DMS79 (cell line): Measurements from ENCODE around the gene DNAJC11.
A peak's percentile ranks its signal among the peaks of the same experiment; 100 is the strongest.

Experiments
- DNase-seq: peaks from one replicate; lab custom pipeline; 2025; lab: John Stamatoyannopoulos, UW

The DNAJC11 gene

DNA sequence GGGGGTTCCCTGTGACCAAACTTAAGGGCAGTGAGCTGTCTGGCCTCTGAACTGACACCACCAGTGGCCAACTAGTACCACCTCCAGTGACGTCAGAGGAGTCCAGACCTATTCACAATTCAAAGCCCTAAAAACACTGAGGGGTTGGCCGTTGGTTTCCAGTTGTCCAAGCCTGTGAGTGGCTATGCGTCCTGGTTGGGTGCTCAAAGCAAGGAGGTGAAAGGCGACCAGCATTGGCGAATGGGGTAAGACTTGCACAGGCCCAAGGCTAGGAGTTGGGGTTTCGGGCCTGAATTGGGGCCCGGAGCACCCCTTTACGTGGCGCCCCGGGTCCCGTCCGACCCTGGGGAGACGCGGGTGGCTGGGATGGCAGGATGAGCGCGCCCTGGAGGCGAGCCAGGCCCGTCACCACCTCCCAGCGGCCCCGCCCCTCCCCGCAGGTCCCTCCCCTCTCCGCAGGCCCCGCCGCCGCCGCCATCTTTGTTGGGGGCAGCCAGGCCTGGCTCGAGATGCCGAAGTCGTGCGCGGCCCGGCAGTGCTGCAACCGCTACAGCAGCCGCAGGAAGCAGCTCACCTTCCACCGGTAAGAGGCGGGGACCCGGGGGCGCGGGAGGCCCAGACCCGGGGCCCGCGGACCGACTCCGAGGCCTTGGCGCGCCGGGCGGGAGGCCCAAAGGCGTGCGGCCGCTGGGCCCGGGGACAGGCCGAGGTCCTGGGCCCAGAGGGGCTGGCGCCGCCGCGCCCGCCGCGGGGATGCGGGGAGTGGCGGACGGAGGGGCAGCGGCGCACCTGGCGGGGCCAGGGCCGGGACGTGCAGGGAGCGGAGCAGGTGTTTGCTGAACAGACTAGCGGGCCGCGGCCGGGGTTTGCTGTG, 76.7 kb downstream of the DNAJC11 start, which contains the start of gene THAP3:
Gene THAP3 (plus strand): TSS at position 159 of the 874 bp plus-strand sequence. CDS start 351 bp downstream, at position 510.
- DNase-seq = peak; percentile 44

- no peak for DNase-seq
Measured at GRCh38 chr1:6623269-6623965, 78.2 kb downstream of the DNAJC11 start.

DNA sequence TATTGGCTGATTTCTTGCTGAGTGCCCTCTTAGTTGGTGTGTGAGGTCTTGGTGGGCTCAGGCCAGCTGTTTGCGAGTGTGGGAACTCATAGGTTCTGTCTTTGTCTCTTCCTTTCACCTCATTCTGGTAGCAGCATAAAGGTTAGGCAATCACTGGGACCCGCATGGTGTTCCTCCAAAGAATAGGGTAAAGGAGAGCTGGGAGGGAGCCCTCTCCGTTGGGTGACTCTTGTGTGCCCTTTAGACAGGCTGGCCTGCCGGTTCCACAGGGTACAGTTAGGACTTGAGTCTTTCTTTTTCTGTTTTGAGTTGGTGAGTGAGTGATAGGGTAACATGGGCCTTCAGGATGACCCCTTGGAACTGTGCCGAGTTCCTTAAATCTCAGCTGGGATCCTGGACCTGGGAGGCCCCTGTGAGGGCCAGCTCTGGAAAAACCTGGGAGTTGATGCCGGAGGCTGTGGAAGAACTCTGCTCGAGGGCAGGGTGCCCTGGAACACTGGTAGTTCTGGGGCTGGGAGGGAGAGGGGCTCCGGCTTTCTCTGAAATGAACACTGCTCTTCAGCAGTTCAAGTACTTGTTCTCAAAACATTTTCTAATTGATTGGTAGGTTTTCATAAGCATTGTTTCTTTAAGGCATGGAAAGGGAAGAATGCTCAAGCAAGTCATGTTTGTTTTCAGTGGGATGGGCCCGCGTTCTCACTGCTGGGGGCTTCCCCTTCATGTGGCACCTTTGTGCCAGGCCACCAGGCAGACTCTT, 79.0 kb downstream of the DNAJC11 start:
- DNase-seq = no peak

DNA sequence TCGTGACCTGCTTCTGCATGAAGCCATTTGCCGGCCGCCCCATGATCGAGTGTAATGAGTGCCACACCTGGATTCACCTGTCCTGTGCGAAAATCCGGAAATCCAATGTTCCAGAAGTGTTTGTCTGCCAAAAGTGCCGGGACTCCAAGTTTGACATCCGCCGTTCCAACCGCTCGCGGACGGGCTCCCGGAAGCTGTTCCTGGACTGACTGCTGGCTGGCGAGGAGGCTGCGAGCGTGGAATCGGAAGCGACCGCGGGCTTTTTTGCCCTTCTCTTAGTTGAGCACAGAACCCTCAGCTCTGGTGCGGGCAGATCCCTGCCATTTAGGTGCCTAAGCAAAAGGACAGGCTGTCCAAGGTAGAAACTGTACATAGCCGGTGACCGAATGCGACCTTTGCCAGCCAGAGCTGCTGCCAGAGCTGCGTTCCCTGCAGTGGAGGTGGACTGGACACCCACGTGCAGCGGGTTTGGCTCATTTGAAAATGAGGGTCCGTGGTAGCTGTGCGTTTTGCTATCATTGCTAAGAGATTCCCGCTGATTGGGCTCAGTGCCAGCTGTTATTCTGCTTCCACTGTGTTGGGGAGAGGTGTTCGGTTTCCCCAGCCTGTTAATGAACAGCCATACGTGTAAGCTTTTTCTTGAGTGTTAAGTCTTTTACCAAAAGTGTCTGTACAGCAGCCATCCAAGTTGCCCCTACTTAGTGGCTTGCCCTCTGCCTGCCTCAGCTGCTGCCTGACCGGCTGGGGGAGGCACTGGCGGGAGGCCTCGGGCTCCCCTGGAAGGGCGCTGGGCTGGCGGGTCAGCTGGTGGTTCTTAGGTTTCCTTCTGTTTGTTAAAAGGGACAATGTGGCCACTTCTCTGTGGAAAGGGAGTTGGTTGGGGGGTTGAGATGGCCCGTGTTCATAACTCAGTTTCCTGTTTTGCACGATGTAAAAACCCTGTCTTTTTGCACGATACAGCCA, 79.9 kb downstream of the DNAJC11 start:
- DNase-seq = no peak

DNA sequence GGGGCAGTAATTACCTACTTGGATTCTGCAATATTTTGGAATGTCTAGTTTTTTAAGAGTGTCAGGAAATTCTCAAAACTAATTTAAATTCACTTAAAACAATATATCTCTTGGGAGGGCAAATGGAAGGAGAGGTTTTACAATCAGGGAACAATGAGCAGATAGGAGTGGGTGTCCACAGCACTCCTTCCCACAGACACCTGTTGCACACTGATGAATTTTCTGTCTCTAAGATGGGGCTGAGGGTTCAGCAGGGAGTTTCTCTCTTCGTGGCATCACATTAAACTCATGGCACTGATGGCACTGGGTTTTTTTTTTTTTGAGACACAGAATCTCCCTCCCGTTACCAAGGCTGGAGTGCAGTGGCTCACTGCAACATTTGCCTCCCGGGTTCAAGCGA, 82.6 kb downstream of the DNAJC11 start:
- no peak for DNase-seq

DNA sequence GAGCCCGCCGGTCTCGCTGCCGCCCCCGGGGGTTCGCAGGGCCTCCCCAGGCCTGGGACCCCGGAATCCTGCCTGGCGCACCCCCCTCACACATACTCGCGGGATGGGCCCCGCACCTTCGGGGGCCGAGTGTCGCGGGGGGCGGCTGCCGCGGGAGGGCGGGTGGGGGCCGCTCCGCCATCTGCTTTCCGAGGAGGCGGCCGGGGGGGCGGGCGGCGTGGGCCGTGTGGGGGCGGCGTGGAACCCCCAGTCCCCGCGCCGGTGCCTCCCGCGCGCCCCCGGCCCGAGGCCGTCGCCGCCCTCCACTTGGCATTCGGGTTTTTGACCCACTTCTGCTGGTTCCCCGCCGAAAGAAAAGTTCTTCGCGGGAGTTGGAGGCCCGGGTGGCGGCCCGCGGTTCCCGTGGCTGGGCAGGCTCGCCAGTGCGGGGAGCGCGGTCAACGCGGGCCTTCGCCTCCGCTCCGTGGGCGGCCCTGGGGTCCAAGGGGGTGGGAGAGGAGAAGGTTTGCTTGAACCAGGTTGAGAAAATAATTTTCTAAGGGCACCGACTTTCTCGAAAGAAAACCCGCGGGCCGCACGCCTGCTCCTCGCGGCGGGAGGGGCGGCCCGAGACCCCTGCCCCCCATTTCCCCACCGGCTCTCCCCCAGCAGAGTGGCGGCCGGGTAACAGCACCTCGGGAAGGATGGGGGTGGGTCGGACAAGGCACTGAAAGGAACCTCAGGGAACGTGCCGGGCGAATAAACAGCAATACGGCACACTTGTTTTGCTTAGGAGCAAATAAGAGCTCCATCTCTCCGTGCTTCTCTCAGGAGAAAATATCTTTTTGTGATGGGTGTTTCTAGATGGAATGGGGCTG, 86.5 kb downstream of the DNAJC11 start:
- no peak for DNase-seq

- no peak for DNase-seq
Measured at GRCh38 chr1:6614019-6614928, 87.3 kb downstream of the DNAJC11 start.

DNA sequence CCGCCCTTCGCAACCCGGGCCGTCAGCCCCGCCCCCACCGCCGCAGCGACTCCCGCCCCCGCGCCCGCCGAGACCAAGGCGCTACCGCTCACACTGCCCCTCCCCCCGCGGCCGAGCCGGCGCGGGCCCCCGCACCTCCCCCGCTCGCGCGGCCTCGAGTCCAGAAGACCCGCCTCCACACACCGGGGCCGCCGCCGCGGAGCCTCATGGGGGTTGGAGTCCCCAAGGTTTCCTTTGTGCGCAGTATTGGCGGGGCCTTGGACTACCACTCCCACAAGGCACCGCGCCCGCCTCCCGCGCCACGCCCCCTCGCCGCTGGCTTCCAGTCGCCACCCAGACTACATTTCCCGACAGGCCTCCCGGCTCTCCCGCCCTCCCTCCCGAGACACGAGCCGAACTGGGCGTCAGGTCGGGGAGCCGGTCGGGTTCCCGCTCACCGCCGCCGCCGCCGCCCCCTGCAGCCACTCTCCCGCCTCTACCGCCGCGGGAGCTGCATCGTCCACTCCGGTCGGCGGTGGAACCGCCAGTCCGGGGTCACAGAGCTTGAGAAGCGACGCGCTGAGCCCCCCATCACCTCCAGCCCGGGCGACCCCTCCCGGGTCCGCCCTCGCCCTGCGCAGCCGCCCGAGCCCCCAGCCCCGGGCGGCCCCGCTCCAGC, 88.1 kb downstream of the DNAJC11 start, which contains the start of gene PHF13:
Gene PHF13 (plus strand): TSS at position 371 of the 658 bp plus-strand sequence. CDS start 336 bp downstream, outside the sequence.
- peak; percentile 98 for DNase-seq

- DNase-seq = peak; percentile 29
Measured at GRCh38 chr1:6612641-6613360, 88.8 kb downstream of the DNAJC11 start.

- DNase-seq = no peak
Measured at GRCh38 chr1:6603915-6604558, 97.6 kb downstream of the DNAJC11 start.

DNA sequence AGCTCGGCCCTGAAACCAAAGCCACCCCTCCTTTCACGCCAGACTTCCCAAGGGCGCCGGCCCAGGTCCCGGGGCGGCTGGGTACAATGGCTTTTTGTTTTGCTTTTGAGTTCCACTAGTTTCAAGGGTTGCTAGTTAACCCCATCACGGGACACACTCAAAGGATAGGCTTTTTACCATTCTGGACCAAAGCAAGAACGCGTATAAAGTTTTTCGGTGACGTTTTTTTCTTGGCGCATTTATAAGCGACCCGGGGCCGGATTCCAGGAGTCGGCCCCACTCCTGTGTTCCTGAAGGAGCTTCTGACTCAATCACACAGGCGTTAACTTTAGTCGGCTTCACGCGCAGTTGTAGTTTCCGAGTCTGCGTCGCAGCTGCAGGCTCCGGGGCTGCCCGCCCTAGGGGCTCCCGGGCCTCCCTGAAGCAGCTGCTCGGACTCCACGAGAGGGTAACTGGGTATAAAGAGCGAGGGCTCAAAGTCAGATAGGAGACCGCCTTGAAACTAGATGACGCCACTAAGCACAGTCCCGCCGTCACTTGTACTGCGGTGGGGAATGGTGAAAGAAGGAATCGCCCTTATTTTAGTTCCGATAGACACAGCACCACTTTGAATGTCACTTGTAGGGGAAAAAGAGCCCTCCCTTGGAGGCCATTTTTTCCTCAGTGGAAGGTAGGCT, 98.2 kb downstream of the DNAJC11 start:
- DNase-seq = no peak

DNA sequence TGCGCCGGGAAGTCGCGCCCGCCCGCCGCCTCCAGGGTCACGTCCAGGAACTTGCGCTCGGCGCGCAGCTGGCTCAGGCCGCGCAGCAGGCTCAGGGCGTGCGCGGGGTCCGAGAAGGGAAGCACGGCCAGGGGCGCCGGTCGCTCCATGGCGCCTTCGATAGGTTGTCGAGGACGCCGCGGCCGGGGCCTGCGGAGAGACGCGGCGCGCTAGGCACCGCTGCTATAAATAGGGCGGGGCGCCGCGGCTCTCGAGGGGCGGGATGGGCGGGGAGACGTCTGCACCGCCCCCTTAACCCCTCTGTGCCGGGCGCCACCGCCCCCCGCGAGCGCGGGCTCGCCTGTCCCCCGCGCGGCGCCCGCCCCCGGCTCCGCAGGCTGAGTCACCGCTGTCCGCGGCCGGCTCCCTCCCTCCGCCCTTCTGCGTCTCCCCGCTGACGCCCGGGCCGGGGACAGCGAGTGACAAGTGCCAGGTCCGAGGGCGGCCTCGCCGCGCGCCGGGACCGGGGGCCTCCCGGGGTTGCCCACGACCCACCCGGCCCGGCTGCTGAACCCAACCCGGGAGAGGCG, 98.9 kb downstream of the DNAJC11 start, which contains the start of gene KLHL21:
Gene KLHL21 (minus strand): TSS at position 201 of the 569 bp plus-strand sequence. CDS start 52 bp downstream, at position 149.
- peak; percentile 56 for DNase-seq

- no peak for DNase-seq
Measured at GRCh38 chr1:6601923-6602668, 99.5 kb downstream of the DNAJC11 start.

GRCh38 chr1:6601049-6601922, 100.3 kb downstream of the DNAJC11 start:
- no peak for DNase-seq
